Measurements from ENCODE around the gene DCAF6.

GRCh38 chr1:168105846-168106245, 169.4 kb downstream of the DCAF6 start:
- TF ChIP-seq CTCF (IDR thresholded peaks at IDR 0.05) (no peak), EZH2phosphoT487 (IDR thresholded peaks at IDR 0.05) (no peak)
